ENCODE measurements around the gene DCAF15.

GRCh38 chr19:13980340-13980739 lies 28.0 kb downstream of the DCAF15 start:
- TF ChIP-seq SUZ12 (IDR thresholded peaks at IDR 0.05; ENCODE audit: extremely low read depth, insufficient read depth, insufficient read length), result no peak
- TF ChIP-seq ZNF274 (IDR thresholded peaks at IDR 0.05; ENCODE audit: low read depth, low read length), result no peak
- TF ChIP-seq YY1 (IDR thresholded peaks at IDR 0.05; ENCODE audit: insufficient read depth, insufficient read length), result no peak

Measured in NT2/D1 (cell line).